HG03060 (cell line): Measurements from ENCODE around the gene AFP.

ENCODE experiments used
- ATAC-seq: cut with Tn5 transposase; IDR thresholded peaks from one replicate; pipeline ENCODE4 v1.9.1; 2021; ENCODE audit warnings: low read depth, moderate number of reproducible peaks; ENCODE audit not compliant: unreplicated experiment

Gene AFP

DNA sequence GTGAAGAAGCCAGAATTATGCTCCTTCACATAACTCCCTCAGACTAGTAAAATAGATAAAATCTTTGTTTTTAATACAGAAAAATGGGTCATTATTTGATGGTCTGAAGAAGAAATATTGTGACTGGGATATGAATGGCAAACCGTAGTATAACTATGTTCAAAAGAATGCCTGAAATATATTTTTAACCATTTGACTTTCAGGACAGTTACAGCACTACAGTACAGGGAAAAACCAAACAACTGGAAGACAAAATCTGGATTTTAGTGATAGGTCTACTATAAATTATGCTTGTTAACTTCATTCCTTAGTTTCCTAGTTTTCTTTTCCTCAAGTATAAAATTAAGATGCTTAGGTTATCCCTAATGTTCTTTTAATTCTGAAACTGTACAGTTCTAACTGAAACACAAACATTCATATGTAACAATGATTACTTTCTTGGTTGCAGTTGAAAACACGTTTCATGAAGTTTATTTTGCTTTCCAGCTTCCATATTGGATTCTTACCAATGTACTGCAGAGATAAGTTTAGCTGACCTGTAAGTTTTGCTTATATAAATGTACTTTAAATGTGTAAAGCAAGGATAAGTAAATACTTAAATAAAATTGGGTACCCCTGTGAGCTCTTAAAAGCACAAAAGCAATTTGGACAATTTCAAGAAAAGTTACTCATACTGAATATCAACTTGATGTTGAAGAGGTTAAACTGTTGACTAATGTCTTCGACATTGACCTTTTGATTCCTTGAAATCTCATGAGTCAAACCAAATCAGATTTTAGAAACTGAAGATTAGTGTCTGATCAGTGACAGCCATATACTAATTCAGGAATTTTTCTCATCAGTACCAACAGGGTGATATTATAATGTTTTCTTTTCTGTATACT lies 895 bp downstream of the AFP start:
- no peak for ATAC-seq

DNA sequence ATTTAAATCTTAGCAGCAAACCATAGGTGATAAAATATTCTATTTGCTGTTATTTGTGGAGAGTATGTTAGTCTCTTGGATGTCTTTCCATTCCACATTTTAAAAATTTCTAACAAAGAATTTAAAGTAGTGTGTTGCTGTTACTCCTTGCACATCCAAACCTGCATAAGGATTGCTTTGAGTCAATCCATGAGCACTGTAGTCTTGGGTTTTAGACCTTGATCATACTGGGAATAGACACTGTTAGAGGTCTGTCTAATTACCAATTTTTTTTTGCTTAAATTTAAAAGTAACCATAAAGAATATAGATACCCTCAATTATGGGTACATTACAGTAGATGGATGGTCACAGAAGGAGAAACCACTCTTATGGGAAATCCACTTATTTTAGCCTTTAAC lies 1.5 kb downstream of the AFP start:
- ATAC-seq = no peak

DNA sequence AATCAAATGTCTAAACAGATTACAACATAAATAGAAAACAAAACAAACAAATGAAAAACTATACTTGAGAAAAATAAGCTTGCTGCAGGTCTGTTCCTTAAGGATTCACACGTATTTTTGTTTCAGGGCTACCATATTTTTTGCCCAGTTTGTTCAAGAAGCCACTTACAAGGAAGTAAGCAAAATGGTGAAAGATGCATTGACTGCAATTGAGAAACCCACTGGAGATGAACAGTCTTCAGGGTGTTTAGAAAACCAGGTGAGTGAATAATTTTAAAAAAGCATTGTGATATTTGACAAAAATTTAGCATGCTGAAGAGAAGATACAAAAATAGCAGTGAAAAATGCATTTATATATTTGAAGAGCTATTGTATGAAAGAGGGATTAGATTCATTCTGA lies 2.0 kb downstream of the AFP start:
- no peak for ATAC-seq

DNA sequence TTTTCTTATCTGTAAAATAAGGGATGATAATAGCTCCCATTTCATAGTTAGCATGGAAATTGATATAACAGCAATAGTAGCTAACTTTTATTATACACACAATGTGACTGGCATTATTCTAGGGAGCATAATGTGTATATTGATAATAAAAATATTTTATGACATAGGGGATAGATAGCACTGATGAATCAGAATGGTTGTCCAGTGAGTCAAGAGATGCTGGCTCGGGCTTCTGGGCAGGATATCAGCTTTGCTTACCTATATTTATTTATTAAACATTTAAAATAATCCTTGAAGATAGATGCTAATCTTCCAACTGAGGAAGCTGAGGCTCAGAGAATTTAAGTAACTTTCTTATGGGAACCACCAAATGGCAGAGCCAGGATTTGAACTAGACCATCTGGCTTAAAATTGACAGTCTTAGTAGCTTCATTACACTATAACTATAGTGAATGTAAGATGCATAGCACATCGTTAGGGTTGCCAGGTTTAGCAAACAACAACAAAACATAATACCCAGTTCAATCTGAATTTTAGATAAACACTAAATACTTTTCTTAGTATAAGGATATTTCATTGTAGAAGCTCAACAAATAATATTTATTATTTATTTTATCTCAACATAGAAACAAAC lies 2.7 kb downstream of the AFP start:
- ATAC-seq = no peak

DNA sequence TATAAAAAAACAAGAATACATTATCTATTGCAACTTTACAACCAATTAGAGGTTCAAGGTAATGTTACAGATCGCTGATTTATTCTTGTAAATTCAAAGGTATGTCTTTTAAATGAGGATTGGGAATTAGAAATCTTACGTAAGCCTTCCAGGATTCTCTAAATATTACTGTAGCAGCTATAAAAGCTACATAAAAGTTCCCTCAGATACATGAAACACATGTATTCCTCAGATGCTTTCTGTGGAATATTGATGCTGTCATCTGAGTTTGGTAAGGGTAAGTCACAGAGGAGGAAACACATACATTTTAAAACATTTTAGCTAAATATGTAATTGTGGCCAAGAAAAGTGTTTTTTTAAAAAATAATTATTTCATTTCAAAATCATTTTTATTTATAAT lies 3.4 kb downstream of the AFP start:
- no peak for ATAC-seq

DNA sequence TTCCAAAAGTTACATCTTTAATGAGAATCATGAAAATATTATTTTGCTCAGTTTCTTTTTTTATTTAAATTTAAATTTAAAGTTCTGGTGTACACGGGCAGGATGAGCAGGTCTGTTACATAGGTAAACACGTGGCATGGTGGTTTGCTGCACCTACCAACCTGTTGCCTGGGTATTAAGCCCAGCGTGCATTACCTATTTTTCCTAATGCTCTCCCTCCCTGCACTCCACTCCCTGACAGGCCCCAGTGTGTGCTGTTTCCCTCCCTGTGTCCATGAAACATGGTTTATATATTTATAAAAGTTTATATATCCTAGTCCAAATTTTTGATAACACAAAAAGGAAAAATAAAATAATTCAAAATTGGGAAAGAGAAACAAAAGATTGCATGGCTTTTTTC lies 4.0 kb downstream of the AFP start:
- ATAC-seq = no peak

DNA sequence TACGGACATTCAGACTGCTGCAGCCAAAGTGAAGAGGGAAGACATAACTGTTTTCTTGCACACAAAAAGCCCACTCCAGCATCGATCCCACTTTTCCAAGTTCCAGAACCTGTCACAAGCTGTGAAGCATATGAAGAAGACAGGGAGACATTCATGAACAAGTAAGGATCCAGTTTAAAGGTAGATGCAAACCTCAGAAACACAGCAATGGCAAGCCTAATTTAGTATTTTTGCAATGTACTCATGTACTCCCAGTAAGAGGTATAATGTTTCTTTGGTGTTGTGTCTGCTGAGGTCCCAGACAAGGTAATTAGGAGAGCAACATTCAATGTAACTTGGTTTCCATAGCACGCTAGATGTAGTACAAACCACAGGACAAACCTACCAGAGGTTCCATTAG lies 4.6 kb downstream of the AFP start:
- ATAC-seq = no peak

DNA sequence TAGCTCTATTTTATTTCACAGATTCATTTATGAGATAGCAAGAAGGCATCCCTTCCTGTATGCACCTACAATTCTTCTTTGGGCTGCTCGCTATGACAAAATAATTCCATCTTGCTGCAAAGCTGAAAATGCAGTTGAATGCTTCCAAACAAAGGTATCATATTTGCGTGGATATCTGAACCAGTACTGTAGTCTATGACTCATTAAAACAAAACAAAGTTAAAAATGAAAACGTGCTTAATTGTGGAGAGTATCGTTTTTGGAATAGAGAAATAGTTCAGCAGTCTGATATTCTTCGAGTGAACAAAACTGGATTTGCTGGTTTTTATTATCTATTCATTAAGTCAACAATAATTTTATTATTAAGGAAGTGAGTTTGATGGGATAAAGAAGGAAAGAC lies 6.3 kb downstream of the AFP start:
- ATAC-seq = no peak

DNA sequence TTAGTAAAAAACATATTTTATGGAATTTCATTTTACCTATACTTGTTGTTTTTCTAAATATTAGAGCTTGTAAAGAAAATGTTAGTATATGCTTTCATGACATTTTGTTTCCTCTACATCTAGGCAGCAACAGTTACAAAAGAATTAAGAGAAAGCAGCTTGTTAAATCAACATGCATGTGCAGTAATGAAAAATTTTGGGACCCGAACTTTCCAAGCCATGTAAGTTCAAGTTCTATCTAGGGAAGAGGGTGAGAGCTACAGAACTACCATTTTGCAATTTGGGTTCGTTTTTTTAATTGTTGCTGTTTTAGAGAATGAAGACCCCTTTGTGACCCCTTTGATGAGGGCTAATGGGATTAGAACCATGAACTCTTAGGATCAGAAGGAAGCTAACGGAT lies 7.2 kb downstream of the AFP start:
- ATAC-seq = no peak

DNA sequence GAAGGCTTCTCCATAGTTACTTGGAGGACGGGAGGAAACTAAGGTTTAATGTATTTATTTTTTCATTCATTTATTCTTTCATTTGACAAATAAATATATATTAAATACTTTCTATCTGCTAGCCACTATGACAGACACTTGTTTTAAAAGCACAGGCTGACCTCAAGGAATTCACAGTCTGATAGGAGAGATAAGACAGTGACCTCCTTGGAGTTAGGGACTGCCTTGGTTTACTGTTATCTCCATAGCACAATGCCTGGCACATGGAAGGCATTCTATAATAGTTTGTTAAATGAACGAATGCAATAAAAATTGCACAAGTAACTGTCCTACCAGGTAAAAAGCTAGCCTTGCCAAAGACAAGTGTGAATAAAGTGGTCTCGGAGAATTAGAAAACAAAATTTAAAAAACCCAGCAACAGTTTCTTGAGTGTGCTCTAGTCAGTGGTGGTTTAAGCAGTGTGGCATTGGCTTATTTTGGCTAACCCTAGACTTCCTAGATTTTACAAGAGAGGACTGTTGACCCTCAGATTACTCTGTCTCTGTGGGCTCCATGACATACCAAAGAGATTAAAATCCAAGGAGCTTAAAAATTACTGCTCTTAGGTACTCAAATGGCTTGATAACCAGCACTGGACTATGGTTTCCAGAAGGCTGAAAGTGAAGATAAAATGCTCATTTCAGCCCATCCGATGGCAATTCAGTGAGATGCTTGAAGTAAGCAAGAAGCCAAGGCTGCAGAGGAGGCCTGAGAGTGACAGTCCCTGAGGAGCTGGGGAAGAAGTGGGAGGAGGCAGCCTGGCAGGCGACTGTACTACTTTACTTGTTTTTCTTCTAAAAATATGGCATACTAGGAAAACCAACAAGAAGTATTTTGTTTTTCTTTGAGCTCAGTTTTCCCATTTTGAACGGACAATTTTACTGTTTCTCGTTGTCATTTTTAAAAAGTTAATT lies 9.6 kb downstream of the AFP start:
- no peak for ATAC-seq

DNA sequence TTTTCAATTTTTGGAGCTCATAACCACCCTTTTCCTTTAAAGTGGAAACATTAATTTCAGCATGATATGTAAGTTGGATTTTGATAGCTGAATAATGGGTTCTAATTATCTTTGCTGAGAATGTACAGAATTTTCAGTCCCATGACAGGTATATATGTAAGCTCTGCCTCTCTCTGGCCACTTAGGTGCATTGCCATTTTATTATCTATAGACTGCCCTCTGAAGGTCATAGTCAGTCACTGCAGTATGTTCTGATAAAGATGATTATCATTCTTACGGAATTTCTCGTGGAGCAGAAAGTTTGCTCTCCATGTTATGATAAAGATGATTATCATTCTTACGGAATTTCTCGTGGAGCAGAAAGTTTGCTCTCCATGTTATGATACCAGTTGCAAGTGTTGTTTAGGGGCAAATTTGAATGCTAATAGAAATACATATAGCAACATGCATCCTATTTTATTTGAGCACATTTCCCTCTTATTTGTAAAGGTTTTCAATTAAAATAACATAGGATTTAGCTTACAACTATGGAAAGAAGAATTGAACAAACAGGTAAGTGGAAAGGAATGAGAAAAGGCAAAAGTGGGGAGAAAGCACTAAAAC lies 10.4 kb downstream of the AFP start:
- peak; percentile 99 for ATAC-seq

DNA sequence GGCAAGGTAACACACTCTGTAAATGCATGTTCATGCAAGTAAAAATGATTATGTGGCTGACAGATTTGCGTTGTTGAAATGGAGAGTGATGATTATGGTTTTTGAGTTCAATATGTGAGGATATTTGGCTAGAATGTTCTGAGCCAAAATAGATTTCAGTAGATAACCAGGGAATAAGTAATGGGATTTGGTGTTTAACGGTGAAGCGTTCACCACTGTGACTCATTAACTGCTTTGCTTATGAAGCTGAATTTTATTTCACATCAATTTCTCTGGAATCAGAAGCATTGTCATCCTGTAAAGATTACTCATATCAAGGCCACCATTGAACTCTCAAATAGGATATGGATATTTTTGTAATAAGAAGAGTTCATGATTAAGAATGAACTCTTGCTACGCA lies 11.7 kb downstream of the AFP start:
- no peak for ATAC-seq

DNA sequence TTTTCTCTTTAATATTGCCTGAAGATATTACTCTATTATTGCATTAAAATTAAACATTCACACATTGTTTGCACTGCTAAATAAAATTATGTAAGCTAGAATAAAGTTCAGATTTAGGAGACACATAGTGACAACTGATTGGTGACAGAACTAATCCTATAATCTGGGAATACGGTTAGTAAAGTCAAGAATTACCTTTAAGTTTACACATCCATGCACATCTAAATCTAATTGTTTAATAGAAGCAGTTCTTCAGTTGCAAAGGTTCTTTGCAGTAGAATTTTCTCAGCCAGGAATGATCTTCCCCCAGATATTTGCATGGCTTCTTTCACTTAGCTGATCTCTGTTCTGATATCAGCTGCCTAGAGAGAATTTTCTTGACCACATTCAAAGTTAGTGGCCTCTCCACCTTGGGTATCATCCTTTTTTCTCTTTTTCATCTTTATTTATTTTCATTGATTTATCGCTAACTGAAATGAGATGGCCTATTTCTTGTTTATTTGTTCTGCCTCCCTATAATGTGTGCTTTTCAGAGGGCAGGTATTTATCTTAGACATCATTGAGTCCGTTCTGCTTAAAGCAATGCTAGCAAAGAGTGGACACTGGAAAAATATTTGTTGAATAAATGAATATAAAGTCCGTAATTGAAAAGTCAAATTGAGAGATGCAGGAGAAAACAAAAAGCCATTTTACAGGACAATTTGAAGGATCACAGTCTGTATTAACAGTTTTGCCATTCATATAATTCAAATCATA lies 12.6 kb downstream of the AFP start:
- ATAC-seq = no peak

DNA sequence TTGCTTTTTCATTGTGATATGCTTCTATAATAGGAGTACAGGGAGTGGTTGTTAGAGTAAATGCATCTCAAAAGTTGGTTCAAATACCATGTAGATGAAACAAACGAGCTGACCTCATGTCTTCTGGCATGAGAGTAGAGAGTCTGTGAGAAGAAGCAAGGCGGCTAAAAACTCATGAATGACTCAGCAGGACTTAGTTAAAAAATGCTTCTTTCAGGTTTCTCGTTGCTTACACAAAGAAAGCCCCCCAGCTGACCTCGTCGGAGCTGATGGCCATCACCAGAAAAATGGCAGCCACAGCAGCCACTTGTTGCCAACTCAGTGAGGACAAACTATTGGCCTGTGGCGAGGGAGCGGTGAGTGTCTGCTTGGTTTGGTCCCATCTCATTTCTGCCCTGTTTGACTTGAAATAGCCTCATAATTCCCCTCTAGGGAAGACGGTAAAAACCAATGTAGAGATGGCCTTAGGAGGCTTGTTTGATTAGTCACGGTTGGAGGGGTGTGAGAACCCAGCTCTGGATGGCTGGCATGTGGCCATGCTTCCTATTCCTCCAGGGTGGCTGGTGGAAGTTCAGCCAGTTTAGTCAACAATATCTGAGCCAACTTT lies 14.5 kb downstream of the AFP start:
- ATAC-seq = no peak

DNA sequence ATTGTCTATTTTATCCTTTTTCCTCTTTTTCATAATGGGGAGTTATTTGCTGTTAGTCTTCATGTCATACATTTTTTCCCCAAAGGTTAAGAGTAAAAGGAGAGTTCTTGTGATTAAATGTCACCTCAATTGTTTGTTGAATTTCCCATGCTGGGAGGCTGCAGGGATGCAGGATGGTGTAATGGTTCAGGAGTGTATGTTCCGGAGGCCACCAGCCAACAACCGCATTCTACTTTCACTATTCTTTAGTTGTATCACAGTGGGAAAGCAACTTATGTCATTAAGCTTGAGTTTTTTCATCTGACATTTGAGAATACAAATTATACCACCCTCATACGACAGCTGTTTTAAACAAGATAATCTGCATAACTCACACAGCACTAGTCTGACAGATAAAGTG lies 15.4 kb downstream of the AFP start:
- no peak for ATAC-seq

DNA sequence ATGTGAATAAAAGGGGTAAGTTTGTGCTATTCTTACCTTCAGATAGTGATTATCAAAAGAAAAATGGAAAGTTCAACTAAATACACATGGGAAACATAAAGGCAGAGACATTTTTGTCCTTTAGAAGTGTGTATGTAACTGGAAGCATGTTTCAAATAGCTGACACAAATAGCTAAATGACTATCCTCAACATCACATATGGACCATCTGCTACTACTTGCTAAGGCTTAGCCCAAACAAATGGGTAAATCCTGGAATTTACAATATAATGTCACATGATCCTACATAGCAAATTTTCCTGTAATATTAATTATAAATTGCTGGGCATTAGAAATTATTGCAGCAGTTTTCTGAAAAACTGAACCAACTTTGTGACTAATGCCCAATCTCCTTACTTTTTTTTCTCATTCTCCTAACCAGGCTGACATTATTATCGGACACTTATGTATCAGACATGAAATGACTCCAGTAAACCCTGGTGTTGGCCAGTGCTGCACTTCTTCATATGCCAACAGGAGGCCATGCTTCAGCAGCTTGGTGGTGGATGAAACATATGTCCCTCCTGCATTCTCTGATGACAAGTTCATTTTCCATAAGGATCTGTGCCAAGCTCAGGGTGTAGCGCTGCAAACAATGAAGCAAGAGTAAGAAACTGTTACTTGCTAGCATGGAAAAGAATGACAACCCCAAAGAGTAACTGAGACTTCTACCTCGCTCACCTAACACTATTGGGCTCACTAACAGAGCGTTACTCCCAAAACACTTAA lies 16.1 kb downstream of the AFP start:
- no peak for ATAC-seq

DNA sequence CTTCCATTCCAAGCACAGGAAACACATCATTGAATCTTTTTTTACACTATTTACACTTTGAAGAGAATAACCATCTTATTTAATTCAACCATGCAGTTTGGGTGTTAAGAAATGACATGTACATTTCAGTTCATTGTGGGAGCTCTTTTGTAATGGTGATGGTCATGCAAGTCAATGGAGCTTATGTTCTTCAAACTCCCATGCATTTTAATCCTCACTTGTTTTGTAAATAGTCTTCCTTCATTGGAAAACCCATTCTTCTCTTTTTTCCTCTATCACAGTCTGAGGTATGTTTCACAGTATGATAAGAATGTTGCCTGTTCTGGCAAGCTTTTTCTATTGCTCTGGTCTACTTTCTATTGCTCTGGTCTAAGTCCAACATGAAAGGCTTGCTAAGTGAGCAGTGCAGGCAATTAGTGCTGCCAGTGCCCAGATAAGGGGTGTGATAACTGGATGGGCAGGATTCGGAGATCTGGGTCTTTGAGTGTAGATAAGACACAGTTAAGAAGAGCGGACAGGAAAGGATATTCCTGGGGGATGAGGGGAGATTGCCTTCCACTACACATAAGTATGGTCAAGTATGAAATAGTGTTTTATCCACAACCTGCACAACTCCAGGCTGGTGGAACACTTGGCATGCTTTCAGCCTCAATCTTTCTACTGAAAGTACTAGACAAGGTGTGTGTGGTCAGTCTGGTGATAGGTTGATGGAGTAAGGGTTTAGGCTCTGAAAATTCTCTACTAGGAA lies 17.1 kb downstream of the AFP start:
- ATAC-seq = no peak

DNA sequence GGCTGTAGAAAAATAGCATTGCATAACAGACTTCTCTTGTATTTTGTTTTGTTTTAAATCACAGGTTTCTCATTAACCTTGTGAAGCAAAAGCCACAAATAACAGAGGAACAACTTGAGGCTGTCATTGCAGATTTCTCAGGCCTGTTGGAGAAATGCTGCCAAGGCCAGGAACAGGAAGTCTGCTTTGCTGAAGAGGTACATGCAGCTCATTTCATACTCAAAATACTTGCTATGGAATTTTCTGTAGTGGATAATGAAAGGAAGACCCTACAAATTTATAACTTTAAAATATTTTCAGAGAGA lies 17.6 kb downstream of the AFP start:
- no peak for ATAC-seq
